GM19193 (cell line): ENCODE data around the gene THEMIS2.
A peak's percentile ranks its signal among the peaks of the same experiment; 100 is the strongest.

Experiments used
- POLR2A ChIP-seq: IDR thresholded peaks from 4 replicates; pipeline ENCODE4 v1.6.1; 2011; ENCODE audit not compliant: insufficient read depth, insufficient read length; ENCODE audit errors: extremely low read depth

Gene THEMIS2

DNA sequence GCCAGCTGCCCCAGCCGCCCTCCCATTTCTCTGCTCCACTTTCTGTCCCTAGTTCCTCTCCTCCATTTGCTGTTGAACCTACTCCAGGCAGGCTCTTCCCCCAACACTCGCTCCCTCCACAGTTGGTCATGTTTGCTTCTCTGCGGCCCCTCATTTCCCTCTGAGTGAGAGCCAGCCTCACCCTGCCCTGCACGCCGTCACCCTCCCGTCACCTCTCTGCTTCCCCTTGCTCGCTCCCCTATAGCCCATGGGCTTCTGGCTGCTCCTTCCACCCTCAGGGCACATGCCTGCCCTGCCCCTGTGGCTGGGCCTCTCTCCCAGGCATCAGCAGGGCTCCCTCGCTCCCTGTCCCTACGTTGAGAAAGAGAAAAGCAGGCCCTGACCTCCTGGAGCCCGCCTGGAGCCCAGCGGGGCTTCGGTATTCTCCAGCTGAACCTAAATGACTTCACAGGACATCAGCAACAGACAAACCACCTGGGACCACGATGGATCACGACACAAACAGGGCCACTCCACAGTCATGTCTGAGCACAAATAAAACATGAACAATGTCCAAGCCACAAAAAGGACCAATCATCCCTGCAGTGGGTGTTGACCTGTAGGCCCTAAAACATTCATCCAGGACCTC is 13.3 kb upstream of the THEMIS2 start:
- TF ChIP-seq POLR2A = no peak

- TF ChIP-seq POLR2A = no peak
These were observed 10.9 kb upstream of the THEMIS2 start for GRCh38 chr1:27861436-27861835.

DNA sequence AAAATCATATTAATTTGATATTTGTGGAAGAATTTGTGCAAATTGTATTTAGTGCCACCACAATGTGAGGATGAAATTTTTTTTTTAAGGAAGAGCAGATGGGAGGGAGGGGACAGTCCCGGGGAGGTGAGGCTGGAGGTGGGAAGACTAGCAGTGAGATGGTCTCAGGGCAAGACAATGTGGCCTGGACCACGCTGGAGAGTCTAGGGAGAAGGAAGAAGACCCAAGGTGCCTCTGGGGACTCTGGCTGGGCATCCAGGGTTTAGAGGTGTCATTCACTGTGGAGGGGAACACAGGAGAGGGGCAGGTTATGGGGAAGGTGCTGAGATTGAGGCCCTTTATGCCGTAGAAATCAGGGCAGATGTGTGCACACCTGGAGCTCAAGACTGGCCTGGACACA is 10.3 kb upstream of the THEMIS2 start:
- no peak for TF ChIP-seq POLR2A

DNA sequence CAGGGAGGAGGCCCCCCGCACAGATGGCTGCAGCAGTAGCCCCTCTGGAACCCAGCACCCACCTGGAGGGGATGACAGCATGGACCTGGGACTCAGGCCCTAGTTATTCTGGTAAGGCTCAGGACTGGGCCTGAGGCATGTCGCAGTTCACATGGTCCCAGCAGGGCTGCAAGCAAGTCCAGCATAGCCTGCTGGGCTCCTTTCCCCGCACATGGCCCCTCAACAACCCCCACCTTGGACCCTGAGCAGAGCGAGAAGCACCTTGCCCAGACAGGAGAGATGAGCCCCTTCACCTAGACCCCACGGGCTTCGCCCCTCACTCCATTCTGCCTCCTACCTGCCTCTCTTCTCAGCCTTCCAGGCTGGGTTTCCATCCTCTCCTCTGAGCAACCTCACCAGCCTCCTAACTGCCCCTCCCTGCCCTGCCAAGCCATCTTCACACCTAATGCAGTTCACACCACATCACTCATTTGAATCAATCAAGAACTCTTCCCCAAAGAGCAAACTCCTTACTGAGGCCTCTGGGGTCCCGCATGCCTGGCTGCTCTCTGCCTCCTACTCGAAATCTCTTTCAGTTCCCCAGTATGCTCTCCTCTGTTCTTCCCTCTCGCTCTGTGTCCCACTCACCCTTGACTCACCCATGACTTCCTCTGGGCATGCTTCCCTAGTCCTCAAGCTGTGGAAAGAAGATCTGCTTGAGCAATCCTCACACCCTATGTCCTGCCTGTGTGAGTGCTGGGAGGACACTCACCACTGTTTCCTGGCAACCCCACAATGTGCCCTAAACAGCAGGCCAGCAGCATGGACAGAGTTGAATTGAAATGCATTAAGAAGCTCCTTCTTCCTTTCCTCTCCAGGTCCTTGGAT is 9.4 kb upstream of the THEMIS2 start:
- no peak for TF ChIP-seq POLR2A

- no peak for TF ChIP-seq POLR2A
These were observed 8.8 kb upstream of the THEMIS2 start for GRCh38 chr1:27863538-27863915.

GRCh38 chr1:27864264-27864895 is 8.0 kb upstream of the THEMIS2 start:
- TF ChIP-seq POLR2A = no peak

DNA sequence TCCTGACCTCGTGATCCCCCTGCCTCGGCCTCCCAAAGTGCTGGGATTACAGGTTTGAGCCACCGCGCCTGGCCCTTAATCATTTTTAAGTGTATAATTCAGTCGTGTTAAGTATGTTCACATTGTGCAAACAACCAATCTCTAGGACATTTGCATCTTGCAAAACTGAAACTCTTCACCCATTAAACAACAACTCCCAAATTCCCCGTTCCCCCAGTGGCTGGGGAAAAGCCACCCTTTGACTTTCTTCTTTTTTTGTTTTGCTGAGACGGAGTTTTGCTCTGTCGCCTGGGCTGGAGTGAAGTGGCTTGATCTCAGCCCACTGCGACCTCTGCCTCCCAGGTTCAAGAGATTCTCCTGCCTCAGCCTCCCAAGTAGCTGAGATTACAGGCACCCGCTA is 6.5 kb upstream of the THEMIS2 start:
- TF ChIP-seq POLR2A = no peak

DNA sequence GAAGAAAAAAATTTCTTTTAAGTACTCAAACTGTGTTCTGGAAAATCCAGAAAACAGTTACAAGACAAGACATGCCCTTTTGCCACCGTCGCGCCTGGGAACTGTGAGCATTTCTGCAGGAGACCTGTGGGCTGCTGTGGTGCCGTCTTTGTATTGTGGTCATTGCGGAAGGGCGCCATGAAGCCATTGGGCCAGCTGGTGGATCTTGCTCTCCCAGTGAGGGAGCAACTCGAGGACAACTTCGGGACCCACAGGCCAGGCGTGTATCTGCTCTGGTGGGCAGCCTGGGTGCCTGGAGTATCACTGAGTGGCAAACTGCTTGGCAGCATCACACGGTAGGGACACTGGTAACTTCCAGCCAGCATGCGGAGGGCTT is 3.8 kb upstream of the THEMIS2 start:
- TF ChIP-seq POLR2A = no peak

- peak; percentile 67 for TF ChIP-seq POLR2A
These were observed 3.2 kb upstream of the THEMIS2 start for GRCh38 chr1:27868932-27869718.

GRCh38 chr1:27869719-27870085 is 2.6 kb upstream of the THEMIS2 start:
- no peak for TF ChIP-seq POLR2A

GRCh38 chr1:27872802-27873551 is 633 bp downstream of the THEMIS2 start:
- TF ChIP-seq POLR2A = peak; percentile 11

DNA sequence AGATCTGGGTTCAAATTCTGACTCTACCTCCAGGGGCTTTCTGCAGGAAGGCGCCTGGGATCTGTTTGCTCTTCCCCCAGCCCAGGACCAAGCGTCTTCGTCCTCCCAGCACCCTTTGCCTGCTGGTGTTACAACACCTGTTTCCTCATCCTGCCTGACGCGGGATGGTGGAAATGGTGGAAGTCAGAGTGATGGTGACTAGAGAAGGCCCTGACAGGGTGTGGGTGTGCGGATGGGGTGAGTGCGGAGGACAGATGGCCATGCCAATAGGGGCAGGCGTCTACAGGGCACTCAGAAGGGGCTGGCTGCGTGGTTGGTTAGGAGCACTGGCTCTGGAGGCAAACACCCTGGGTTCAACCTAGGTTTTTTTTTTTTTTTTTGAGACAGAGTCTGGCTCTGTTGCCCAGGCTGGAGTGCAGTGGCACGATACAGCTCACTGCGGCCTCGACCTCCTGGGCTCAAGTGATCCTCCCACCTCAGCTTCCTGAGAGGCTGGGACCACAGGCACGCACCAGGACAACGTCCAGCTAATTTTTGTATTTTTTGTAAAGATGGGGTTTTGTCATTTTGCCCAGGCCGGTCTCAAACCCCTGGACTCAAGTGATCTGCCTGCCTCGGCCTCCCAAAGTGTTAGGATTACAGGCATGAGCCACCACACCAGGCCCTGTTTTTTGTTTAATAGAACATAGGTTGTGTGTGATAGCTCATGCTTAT is 1.5 kb downstream of the THEMIS2 start:
- TF ChIP-seq POLR2A = peak; percentile 40

DNA sequence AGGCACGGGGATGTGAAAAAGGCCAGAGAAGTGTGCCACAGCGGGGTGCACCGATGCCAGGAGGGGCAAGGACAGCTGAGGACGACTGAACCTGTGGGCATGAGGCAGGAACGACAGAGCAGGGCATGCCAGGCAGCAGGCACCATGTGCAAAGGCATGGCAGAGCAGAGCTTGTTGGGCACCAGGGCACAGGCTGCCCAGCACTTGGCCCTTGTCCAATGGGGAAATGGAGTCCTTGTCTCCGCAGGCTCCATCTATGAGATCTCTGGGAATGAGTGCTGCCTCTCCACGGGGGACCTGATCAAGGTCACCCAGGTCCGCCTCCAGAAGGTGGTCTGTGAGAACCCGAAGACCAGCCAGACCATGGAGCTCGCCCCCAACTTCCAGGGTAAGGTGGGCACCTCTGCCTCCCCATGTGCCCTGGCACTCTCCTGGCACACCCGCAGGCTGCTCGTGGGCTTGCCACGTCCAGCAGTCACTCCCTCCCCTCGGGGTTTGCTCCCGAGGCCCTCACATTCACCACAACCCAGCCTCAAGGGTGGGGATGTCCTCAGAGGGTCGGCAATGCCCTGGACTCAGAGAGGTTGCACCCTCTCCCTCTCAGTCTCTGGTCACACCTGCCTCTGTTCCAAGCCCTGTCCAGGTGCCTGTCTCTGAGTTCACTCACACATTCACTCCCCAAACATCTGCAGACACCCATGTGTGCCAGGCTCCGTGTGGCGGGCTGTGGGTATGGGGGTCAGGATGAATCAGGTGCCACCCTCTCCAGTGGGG is 4.2 kb downstream of the THEMIS2 start:
- no peak for TF ChIP-seq POLR2A
